GM15510 (cell line): Measurements from ENCODE around the gene SPATC1L.

Experiments used
- POLR2A ChIP-seq: IDR thresholded peaks from 3 replicates; pipeline ENCODE4 v1.6.1; 2011; ENCODE audit warnings: borderline replicate concordance; ENCODE audit not compliant: insufficient read length; ENCODE audit errors: extremely low read depth

SPATC1L gene

GRCh38 chr21:46121286-46122221 lies 62.7 kb downstream of the SPATC1L start:
- TF ChIP-seq POLR2A = no peak

GRCh38 chr21:46120301-46121285 lies 63.7 kb downstream of the SPATC1L start:
- TF ChIP-seq POLR2A = no peak

DNA sequence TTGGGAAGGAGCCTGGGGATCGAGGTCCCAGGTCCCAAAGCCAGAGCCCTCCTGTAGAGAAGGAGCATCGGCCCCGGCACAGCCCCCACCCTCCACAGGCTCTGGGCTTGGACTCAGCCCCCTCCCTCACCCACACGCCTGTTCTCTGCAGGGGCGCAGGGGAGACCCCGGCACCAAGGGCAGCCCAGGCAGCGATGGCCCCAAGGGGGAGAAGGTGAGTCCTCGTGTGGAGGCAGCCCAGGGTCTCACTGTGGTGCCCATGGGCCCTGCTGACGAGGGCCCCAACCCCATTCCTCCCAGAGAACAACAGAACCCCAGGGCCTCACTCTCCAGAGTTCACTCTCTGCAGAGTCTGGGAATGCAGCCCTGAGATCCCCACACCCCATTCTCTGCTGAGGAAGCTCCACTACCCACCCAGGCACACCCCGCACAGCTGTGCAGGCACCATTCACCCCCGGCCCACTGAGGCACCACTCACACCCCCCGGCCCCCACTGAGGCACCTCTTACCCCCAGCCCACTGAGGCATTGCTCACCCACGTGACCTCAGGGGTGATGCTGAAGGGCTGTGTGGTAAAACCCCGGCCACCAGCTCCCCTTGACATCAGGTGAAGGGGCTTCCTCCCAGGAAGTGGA lies 64.5 kb downstream of the SPATC1L start:
- TF ChIP-seq POLR2A = no peak

- TF ChIP-seq POLR2A = no peak
Observed at GRCh38 chr21:46119144-46119636, 65.1 kb downstream of the SPATC1L start.

DNA sequence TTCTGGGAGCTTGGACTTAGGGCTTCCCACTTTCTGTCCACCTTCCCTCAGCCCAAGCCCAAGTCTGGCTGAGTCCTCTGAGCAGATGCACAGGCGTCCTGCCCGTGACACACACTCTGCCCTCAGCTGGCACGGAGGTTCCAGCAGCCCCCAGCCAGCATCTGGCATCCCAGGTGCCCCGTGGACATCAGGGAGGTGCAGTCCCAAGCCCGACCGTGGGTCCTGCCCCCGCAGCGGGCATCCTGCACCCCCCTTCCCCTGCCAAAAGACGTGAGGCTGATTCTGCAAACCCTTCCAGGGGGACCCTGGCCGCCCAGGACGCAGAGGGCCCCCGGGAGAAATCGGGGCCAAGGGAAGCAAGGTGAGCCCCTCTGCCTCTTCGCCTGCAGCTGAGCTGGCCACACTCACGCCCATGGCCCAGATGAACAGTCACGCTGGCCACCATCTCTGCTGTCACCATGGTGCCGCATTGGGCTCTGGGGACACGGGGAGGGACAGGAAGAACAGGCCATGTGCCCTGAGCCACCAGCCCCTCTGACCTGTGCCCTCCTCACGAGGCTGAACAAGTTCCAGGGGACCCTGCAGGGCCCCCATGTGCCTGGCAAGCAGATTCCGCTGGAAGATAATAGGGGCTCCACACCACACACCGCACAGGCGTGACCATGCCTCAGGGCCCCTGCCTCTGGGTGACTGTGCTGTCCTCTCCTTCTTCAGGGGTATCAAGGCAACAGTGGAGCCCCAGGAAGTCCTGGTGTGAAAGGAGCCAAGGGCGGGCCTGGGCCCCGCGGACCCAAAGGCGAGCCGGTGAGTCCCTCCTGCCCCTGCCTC lies 65.7 kb downstream of the SPATC1L start:
- no peak for TF ChIP-seq POLR2A

DNA sequence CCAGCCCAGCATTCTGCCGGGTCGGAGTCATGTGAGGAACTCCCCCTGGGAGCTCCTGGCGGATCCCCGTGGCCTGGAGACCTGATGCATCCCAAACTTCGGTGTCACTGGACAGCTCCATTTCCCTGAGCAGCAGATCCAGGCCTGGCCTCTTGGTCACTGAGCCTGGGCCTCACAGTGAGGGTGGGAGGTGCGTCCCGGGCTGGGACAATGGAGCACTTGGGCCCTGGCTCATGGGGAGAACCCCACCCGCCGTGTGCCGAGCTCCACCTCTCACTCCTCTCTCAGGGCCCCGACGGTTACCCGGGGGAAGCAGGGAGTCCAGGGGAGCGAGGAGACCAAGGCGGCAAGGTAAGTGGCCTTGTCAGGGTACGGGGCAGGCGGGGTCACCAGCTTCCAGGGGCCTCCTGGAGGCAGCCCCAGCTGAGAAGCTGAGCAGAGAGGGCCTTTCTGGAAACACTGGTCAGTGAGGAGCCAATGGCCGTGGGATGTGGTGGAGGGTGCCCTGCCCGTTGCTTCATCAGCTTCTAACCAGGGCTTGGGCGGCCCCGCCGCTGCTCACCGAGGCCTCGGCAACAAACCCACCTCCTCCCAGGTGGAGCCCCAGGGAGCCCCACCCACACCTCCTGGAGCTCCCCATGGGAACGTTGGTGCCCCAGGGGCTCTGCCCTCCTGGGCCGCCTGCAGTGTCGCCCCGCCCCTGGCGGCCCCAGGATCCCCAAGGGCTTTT lies 66.5 kb downstream of the SPATC1L start:
- no peak for TF ChIP-seq POLR2A

GRCh38 chr21:46116776-46117585 lies 67.3 kb downstream of the SPATC1L start:
- no peak for TF ChIP-seq POLR2A

DNA sequence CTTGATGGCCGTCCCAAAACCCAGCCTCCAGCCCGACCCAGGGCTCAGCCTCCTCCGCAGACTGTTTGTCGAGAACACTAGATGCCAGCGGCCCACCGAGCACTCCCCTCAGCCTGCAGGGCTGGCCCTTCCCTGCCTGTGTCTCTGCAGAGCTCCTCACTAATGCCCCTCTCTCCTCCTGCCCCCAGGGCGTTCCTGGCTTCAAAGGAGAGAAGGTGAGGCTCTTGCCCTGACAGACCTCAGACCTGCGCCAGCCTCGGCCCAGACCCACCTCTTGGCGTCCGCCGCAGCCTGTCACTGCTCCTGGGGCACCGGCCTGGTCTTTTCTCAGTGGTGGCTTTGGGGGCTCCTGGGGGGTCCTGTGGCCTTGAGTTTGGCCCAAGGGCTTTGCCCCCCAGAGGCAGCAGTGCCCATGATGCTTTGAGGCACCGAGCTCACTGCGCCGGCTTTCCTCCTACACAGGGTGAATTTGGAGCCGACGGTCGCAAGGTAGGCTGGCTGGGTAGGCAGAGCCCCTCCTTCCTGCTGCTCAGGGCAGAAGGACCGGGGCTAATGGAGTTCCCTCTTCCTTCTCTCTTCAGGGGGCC lies 68.0 kb downstream of the SPATC1L start:
- no peak for TF ChIP-seq POLR2A

- TF ChIP-seq POLR2A = no peak
Observed at GRCh38 chr21:46115441-46116188, 68.6 kb downstream of the SPATC1L start.

DNA sequence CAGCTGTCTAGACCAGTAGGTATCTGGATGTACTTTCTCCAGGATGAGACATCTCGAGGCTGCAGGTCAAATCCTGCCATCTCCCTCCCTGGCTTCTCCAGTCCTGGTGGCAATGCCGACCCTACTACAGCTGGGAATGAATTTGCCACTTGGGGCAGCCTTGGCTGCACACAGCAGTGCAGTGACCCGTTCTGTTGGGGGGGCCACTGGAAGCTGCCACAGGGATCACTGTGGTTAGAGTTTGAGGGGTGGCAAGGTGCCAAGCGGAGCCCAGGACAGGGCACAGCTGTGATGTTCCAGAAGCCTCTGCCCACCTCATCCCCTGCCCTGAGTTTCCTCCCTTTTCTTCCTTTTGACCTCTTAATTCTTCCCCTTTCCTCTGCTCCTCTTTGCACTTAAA lies 69.3 kb downstream of the SPATC1L start:
- no peak for TF ChIP-seq POLR2A

DNA sequence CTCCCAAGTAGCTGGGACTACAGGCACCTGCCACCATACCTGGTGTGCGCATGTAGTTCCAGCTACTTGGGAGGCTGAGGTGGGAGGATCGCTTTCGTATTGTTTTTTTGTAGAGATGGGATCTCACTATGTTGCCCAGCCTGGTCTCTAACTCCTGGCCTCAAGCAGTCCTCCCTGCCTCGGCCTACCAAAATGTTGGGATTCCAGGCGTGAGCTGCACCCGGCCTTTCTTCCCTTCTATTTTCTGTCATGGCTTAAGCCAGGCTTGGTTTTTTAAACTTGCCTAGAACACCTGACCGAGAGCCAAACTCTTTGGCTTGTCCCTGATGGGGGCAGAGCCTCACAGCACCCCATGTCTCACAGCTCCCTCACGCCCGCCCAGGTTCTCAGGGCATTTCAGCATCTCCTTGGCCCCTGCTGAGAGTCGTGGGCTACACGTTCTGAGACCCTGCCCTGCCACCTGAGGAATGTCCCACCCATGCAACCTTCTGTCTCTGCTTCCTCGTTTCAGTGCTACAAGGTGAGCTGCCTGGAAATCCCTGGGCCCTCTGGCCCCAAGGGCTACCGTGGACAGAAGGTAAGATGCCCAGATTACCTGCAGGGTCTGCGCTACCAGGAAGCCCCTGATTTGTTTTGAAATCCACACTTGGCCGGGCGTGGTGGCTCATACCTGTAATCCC lies 70.6 kb downstream of the SPATC1L start:
- no peak for TF ChIP-seq POLR2A

GRCh38 chr21:46112725-46113215 lies 71.5 kb downstream of the SPATC1L start:
- no peak for TF ChIP-seq POLR2A
